ENCODE data around the gene NCS1.

NCS1 gene

DNA sequence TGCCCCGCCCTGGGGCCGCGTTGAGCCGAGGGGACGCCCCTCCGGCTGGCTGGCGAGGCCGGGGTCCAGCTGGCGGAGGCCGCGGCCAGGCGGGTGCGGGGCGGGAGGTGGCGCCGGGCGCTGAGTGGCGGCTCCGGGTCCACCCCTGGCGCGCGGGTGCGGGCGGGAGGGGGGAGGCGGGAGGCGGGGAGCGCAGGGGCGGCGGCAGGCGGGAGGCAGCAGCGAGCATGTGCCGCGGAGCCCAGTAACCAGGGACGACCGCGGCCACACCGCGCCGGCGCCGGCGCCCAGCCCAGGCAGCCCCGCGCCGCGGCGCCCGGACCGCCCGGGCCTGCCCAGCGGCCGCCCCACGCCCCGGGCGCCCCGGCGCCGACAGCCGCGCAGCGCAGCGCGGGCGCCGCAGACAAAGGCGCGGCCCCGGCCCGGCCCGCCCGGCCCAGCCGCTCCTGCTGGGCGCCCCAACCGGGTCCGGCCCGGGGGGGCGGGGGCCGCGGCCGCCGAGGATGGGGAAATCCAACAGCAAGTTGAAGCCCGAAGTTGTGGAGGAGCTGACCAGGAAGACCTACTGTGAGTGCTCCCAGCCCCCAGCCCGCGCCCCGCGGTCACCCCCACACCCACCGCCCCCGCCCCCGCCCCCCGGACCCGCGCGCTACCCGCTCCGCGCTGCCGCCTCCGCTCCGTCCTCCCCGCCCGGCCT, at the start of gene NCS1:
NCS1 (plus strand) TSS at position 244 of the 697 bp plus-strand sequence; CDS start at position 504, 260 bp downstream.
- Histone ChIP-seq H3K36me3 (ENCODE audit: control insufficient read depth, low read depth, low read length) (no peaks in the 10 kb centered on the region), H3K4me3 (ENCODE audit: low read length) (peak within 1 kb of the TSS; percentile 58), H3K9me3 (ENCODE audit: control insufficient read depth, low read depth, low read length) (no peaks in the 10 kb centered on the region), H3K9ac (ENCODE audit: low read length) (peak within 1 kb of the TSS; percentile 17), H3K27me3 (ENCODE audit: control insufficient read depth, insufficient read depth, low read length) (peaks cover 15% of the 10 kb centered on the region), H3K4me1 (ENCODE audit: control insufficient read depth, low read depth, low read length) (no peaks in the 10 kb centered on the region), H3K27ac (ENCODE audit: low read length) (no peak within 1 kb of the TSS)

GRCh38 chr9:130122456-130122855, 49.7 kb upstream of the NCS1 start:
- no peaks in the 10 kb centered on the region for H3K27me3 ChIP-seq (ENCODE audit: control insufficient read depth, insufficient read depth, low read length)
- H3K4me1 ChIP-seq (ENCODE audit: control insufficient read depth, low read depth, low read length): peaks cover 6% of the 10 kb centered on the region
- no peaks in the 10 kb centered on the region for H3K9me3 ChIP-seq (ENCODE audit: control insufficient read depth, low read depth, low read length)
- no peak overlapping the region for H3K27ac ChIP-seq (ENCODE audit: low read length)
- no peak overlapping the region for H3K4me3 ChIP-seq (ENCODE audit: low read length)
- H3K36me3 ChIP-seq (ENCODE audit: control insufficient read depth, low read depth, low read length): peaks cover 3% of the 10 kb centered on the region
- no peak overlapping the region for H3K9ac ChIP-seq (ENCODE audit: low read length)

DNA sequence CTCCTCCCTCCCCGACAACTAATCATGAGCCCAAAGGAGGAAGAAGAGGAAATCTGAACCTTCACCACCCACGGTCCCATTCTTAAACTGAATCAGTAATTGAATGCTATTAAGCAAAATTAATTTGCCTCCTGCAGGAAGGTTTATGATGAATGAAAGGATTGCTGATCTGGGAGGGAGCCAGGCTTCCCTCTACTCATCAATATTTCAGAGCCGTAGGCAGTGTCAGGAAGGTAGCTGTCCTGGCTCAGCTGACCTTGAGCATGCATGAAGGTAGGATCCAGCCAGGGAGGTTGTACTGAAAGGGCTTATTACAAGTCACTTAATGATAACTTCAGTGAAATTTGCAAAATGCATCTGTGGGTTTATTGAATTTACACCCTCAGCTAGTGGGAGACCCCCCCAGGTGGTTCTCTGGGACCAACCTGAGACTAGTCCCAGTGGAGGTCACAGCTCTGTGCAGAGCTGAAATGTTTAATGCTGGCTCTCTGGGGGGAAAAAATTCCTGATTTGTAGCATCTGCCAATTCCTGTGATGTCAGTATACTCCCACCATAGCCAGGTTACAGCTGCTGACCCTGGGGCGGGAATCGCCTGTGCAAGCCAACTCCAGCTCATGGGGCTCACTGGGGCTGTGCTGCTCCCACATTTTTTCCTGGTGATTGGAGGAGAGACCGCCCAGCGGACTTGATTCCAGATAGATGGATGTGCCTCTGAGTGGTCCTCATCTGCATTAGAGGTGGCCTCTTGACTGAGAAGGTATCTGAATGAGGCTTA, 47.9 kb upstream of the NCS1 start:
- H3K36me3 ChIP-seq (ENCODE audit: control insufficient read depth, low read depth, low read length): peaks cover 18% of the 10 kb centered on the region
- H3K4me1 ChIP-seq (ENCODE audit: control insufficient read depth, low read depth, low read length): no peaks in the 10 kb centered on the region
- H3K4me3 ChIP-seq (ENCODE audit: low read length): no peak overlapping the region
- no peak overlapping the region for H3K27ac ChIP-seq (ENCODE audit: low read length)
- H3K27me3 ChIP-seq (ENCODE audit: control insufficient read depth, insufficient read depth, low read length): no peaks in the 10 kb centered on the region
- H3K9me3 ChIP-seq (ENCODE audit: control insufficient read depth, low read depth, low read length): no peaks in the 10 kb centered on the region
- H3K9ac ChIP-seq (ENCODE audit: low read length): no peak overlapping the region

DNA sequence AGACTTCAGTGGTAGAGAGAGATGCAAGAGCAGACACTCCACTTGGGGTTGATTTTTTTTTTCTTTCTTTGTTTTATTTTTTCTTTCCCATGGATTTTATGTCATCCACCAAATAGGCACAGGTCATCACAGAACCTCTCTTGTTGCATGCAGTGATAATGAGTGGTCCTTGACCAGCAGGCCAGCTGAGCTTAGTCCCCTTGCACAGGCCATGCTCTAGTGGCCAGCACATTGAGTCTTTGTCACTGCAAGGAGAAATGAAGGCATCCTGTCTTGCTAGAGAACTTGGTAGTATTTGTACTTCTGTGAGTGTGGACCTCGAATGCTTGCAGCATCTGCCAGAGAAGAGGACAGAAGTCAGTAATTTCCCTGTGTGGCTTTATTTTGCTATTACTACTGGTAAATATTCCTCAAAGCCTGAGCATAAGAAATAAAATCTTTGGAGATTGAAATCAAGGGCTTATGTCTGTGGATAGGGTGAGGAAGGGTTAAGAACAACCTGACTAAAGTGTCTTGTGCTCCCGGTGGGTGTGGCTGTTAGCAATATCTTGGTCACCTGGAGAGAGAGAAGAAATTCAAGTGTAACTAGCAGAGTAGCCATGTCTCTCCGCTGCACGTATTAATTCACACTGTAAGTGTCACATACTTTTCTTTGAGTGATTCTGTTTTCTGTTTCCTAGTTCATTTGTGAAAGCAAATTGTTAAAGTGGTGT, 45.3 kb upstream of the NCS1 start:
- H3K36me3 ChIP-seq (ENCODE audit: control insufficient read depth, low read depth, low read length): peaks cover 23% of the 10 kb centered on the region
- no peaks in the 10 kb centered on the region for H3K4me1 ChIP-seq (ENCODE audit: control insufficient read depth, low read depth, low read length)
- no peaks in the 10 kb centered on the region for H3K27me3 ChIP-seq (ENCODE audit: control insufficient read depth, insufficient read depth, low read length)
- no peaks in the 10 kb centered on the region for H3K9me3 ChIP-seq (ENCODE audit: control insufficient read depth, low read depth, low read length)
- no peak overlapping the region for H3K27ac ChIP-seq (ENCODE audit: low read length)
- no peak overlapping the region for H3K9ac ChIP-seq (ENCODE audit: low read length)
- no peak overlapping the region for H3K4me3 ChIP-seq (ENCODE audit: low read length)

- no peak overlapping the region for H3K4me3 ChIP-seq (ENCODE audit: low read length)
- H3K27ac ChIP-seq (ENCODE audit: low read length): no peak overlapping the region
These were observed 44.0 kb upstream of the NCS1 start for GRCh38 chr9:130128251-130128650.

GRCh38 chr9:130128733-130129431, 43.3 kb upstream of the NCS1 start:
- Histone ChIP-seq H3K36me3 (ENCODE audit: control insufficient read depth, low read depth, low read length) (peaks cover 23% of the 10 kb centered on the region), H3K4me3 (ENCODE audit: low read length) (no peak overlapping the region), H3K9me3 (ENCODE audit: control insufficient read depth, low read depth, low read length) (no peaks in the 10 kb centered on the region), H3K4me1 (ENCODE audit: control insufficient read depth, low read depth, low read length) (no peaks in the 10 kb centered on the region), H3K9ac (ENCODE audit: low read length) (no peak overlapping the region), H3K27me3 (ENCODE audit: control insufficient read depth, insufficient read depth, low read length) (no peaks in the 10 kb centered on the region), H3K27ac (ENCODE audit: low read length) (no peak overlapping the region)

More at GRCh38 chr9:130128251-130128650, 44.0 kb upstream of the NCS1 start:
- no peaks in the 10 kb centered on the region for H3K27me3 ChIP-seq (ENCODE audit: control insufficient read depth, insufficient read depth, low read length)
- no peak overlapping the region for H3K9ac ChIP-seq (ENCODE audit: low read length)
- H3K36me3 ChIP-seq (ENCODE audit: control insufficient read depth, low read depth, low read length): peaks cover 23% of the 10 kb centered on the region
- H3K9me3 ChIP-seq (ENCODE audit: control insufficient read depth, low read depth, low read length): no peaks in the 10 kb centered on the region
- no peaks in the 10 kb centered on the region for H3K4me1 ChIP-seq (ENCODE audit: control insufficient read depth, low read depth, low read length)

DNA sequence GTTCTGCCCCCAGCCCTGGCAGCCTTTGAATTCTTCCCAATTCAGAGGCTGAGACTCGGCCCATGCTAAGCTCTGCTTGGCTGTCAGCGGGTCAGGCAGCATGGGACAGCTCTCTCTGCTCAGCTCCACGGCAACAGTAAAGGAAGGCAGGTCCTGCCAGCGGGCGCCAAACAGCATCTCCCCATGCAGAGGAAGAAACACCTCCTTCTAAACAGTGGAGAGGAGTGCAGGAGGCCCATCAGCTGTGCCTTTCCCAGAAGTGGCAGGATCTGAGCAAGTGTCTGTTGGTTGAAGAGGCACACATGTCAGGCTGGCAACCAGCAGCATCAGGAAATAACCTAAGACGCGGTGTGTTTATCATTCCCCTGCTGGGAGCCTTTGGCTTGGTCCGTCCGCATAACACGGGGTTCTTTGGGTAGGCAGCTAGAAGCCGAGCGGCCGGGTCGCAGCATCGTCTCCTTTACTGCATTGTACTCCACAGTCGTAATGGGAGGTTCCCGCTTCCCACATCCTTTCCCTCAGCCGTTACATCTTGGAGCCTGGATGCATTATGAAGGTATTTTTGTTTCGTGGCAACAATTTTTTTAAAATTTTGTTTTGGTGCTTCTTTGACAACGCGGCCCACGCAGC, 42.7 kb upstream of the NCS1 start:
- Histone ChIP-seq H3K27ac (ENCODE audit: low read length) (no peak overlapping the region), H3K4me1 (ENCODE audit: control insufficient read depth, low read depth, low read length) (no peaks in the 10 kb centered on the region), H3K27me3 (ENCODE audit: control insufficient read depth, insufficient read depth, low read length) (no peaks in the 10 kb centered on the region), H3K9me3 (ENCODE audit: control insufficient read depth, low read depth, low read length) (no peaks in the 10 kb centered on the region), H3K9ac (ENCODE audit: low read length) (no peak overlapping the region), H3K36me3 (ENCODE audit: control insufficient read depth, low read depth, low read length) (peaks cover 23% of the 10 kb centered on the region), H3K4me3 (ENCODE audit: low read length) (no peak overlapping the region)

GRCh38 chr9:130132746-130133145, 39.5 kb upstream of the NCS1 start:
- Histone ChIP-seq H3K27ac (ENCODE audit: low read length) (no peak overlapping the region), H3K9me3 (ENCODE audit: control insufficient read depth, low read depth, low read length) (no peaks in the 10 kb centered on the region), H3K4me3 (ENCODE audit: low read length) (no peak overlapping the region), H3K9ac (ENCODE audit: low read length) (no peak overlapping the region), H3K4me1 (ENCODE audit: control insufficient read depth, low read depth, low read length) (peaks cover 3% of the 10 kb centered on the region), H3K36me3 (ENCODE audit: control insufficient read depth, low read depth, low read length) (peaks cover 20% of the 10 kb centered on the region), H3K27me3 (ENCODE audit: control insufficient read depth, insufficient read depth, low read length) (no peaks in the 10 kb centered on the region)

DNA sequence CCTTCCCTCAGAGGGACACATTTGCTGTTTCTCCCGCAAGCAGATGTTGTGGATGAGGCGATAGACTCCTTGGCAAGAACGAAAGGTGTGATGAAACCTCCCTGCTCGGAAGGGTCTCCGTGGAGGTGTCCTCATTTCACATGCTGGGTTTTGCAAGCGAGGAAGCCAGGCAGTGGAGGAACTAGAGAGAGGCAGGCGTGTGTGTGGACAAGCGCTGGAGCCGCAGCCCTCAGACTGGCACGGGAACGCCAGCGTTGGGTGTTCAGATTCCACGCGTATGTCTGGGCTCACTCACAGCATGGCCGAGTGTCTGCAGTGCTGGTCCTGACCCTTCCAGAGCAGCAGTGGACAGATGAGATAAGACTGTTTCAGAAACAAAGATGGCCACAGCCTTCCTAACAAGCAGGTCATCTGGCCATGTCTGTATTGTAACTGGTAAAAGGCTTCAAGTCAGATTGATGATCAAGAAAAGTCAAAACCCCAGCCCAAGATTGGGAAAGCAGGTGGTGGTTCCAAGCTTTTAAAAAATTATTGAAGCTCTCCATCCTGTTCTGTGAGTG, 35.0 kb upstream of the NCS1 start:
- no peaks in the 10 kb centered on the region for H3K9me3 ChIP-seq (ENCODE audit: control insufficient read depth, low read depth, low read length)
- H3K4me1 ChIP-seq (ENCODE audit: control insufficient read depth, low read depth, low read length): peaks cover 16% of the 10 kb centered on the region
- H3K36me3 ChIP-seq (ENCODE audit: control insufficient read depth, low read depth, low read length): no peaks in the 10 kb centered on the region
- no peak overlapping the region for H3K9ac ChIP-seq (ENCODE audit: low read length)
- H3K4me3 ChIP-seq (ENCODE audit: low read length): no peak overlapping the region
- no peaks in the 10 kb centered on the region for H3K27me3 ChIP-seq (ENCODE audit: control insufficient read depth, insufficient read depth, low read length)
- no peak overlapping the region for H3K27ac ChIP-seq (ENCODE audit: low read length)

- H3K27me3 ChIP-seq (ENCODE audit: control insufficient read depth, insufficient read depth, low read length): no peaks in the 10 kb centered on the region
- H3K9ac ChIP-seq (ENCODE audit: low read length): peak overlapping the region; percentile 9
- H3K9me3 ChIP-seq (ENCODE audit: control insufficient read depth, low read depth, low read length): no peaks in the 10 kb centered on the region
- peaks cover 20% of the 10 kb centered on the region for H3K4me1 ChIP-seq (ENCODE audit: control insufficient read depth, low read depth, low read length)
- no peaks in the 10 kb centered on the region for H3K36me3 ChIP-seq (ENCODE audit: control insufficient read depth, low read depth, low read length)
- no peak overlapping the region for H3K4me3 ChIP-seq (ENCODE audit: low read length)
- no peak overlapping the region for H3K27ac ChIP-seq (ENCODE audit: low read length)
These were observed 34.5 kb upstream of the NCS1 start for GRCh38 chr9:130137641-130138081.

All from iPS-18a (cell line).